ENCODE measurements around the gene ZNF12.
"Not testable (repeated sequence)": the region's sequence is repeated elsewhere in the genome, so short reads cannot be mapped to it uniquely, and the experiment has no call there.

Gene ZNF12

DNA sequence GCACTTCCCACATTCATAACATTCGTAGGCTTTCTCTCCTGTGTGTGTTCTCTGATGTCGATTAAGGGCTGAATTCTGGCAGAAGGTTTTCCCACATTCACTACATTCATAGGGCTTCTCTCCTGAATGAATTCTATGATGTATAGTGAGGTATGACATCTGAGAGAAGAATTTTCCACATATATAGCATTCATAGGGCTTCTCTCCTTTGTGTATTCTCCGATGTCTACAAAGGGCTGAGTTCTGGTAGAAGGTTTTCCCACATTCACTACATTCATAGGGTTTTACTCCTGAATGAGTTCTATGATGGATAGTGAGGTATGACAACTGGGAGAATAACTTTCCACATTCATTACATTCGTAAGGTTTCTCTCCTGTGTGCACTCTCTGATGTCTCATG is 15.6 kb downstream of the ZNF12 start:
- Histone ChIP-seq H3K27me3 (ENCODE audit: insufficient read depth, low read depth, severe bottlenecking) (no peaks in the 10 kb centered on the region), H3K9me3 (ENCODE audit: severe bottlenecking) (peaks cover 53% of the 10 kb centered on the region), H3K36me3 (peaks cover 98% of the 10 kb centered on the region), H3K27ac (no peak overlapping the region), H3K4me3 (ENCODE audit: low read depth, low read length) (no peak overlapping the region)
- no peak for TF ChIP-seq CTCF (IDR thresholded peaks at IDR 0.05; ENCODE audit: low read depth, low read length)
- DNase-seq: no peak

GRCh38 chr7:6680146-6680545 is 26.6 kb downstream of the ZNF12 start:
- H3K4me3 ChIP-seq (ENCODE audit: low read depth, low read length): no peak overlapping the region
- DNase-seq: no peak
- no peak for TF ChIP-seq CTCF (IDR thresholded peaks at IDR 0.05; ENCODE audit: low read depth, low read length)
- H3K27ac ChIP-seq: no peak overlapping the region
- no peaks in the 10 kb centered on the region for H3K27me3 ChIP-seq (ENCODE audit: insufficient read depth, low read depth, severe bottlenecking)
- H3K36me3 ChIP-seq: no peaks in the 10 kb centered on the region
- peaks cover 72% of the 10 kb centered on the region for H3K9me3 ChIP-seq (ENCODE audit: severe bottlenecking)

GRCh38 chr7:6675807-6676405 is 30.8 kb downstream of the ZNF12 start:
- H3K4me3 ChIP-seq (ENCODE audit: low read depth, low read length): no peak overlapping the region
- no peaks in the 10 kb centered on the region; the same call in 1 of the 2 replicates for H3K36me3 ChIP-seq
- TF ChIP-seq CTCF (IDR thresholded peaks at IDR 0.05; ENCODE audit: low read depth, low read length): no peak
- peaks cover 75% of the 10 kb centered on the region for H3K9me3 ChIP-seq (ENCODE audit: severe bottlenecking)
- H3K27ac ChIP-seq: no peak overlapping the region
- no peaks in the 10 kb centered on the region for H3K27me3 ChIP-seq (ENCODE audit: insufficient read depth, low read depth, severe bottlenecking)
- DNase-seq: no peak

DNA sequence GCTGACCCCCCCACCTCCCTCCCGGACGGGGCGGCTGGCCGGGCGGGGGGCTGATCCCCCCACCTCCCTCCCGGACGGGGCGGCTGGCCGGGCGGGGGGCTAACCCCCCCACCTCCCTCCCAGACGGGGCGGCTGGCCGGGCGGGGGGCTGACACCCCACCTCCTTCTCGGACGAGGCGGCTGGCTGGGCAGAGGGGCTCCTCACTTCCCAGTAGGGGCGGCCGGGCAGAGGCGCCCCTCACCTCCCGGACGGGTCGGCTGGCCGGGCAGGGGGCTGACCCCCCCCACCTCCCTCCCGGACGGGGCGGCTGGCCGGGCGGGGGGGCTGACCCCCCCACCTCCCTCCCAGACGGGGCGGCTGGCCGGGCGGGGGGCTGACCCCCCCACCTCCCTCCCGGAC is 35.9 kb downstream of the ZNF12 start:
- H3K4me3 ChIP-seq (ENCODE audit: low read depth, low read length); H3K27me3 ChIP-seq (ENCODE audit: insufficient read depth, low read depth, severe bottlenecking); H3K36me3 ChIP-seq; DNase-seq; H3K27ac ChIP-seq: not testable (repeated sequence)
- H3K9me3 ChIP-seq (ENCODE audit: severe bottlenecking): peaks cover 38% of the 10 kb centered on the region

- Histone ChIP-seq H3K27ac (no peak overlapping the region), H3K9me3 (ENCODE audit: severe bottlenecking) (no peaks in the 10 kb centered on the region), H3K4me3 (ENCODE audit: low read depth, low read length) (peak overlapping the region; percentile 37), H3K27me3 (ENCODE audit: insufficient read depth, low read depth, severe bottlenecking) (no peaks in the 10 kb centered on the region), H3K36me3 (peaks cover 15% of the 10 kb centered on the region)
- no peak for DNase-seq
- TF ChIP-seq CTCF (IDR thresholded peaks at IDR 0.05; ENCODE audit: low read depth, low read length): no peak
Measured at GRCh38 chr7:6658618-6659345, 48.0 kb downstream of the ZNF12 start.

DNA sequence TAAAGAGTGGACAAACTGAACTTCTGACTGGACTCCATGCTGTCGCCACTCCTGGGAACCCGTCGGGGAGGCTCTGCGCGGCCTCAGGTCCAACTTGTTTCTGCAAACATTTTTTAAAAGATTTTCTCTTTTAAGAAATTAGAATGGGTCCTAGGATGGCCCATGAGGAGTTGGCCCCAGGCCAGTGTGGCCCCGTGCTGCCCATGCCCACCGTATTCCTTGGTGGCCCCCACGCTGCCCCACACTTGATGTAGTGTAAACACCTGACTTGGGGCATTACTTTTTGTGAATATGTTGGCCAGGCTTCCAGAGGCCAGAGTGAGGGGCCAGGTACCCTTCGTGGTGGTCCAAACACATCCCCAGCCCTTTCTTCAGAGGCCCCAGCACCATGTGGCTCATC is 50.3 kb downstream of the ZNF12 start:
- no peak overlapping the region for H3K27ac ChIP-seq
- no peak for TF ChIP-seq CTCF (IDR thresholded peaks at IDR 0.05; ENCODE audit: low read depth, low read length)
- H3K9me3 ChIP-seq (ENCODE audit: severe bottlenecking): peaks cover 10% of the 10 kb centered on the region
- no peak overlapping the region for H3K4me3 ChIP-seq (ENCODE audit: low read depth, low read length)
- H3K27me3 ChIP-seq (ENCODE audit: insufficient read depth, low read depth, severe bottlenecking): no peaks in the 10 kb centered on the region
- no peak for DNase-seq
- H3K36me3 ChIP-seq: peaks cover 29% of the 10 kb centered on the region

All from WERI-Rb-1 (cell line).